Spleen (tissue), 11 donors: ENCODE data around the gene MRPL52. TPM values are rescaled to one million over a fixed set of nuclear protein-coding genes. Genes with fewer than 3 reads are reported as not detected.
A peak's percentile ranks its signal among the peaks of the same experiment; 100 is the strongest.

Experiments
- DNase-seq: peaks from one replicate; pipeline ENCODE4 v3.0.0-alpha.2; 2020
- H3K27ac ChIP-seq, 8 donors: fragments of 200-600 bp; sonication (generic) in 7 of 8; 1 replicate in 4 of 8; 2 replicates in 4 of 8; pipeline versions ENCODE4 v1.5.0 to v1.8.0; 2016 to 2021; ENCODE audit warnings: inconsistent platforms in 4 of 8, mild to moderate bottlenecking in 4 of 8, moderate library complexity in 1 of 8
- H3K27me3 ChIP-seq, 7 donors: fragments of 200-600 bp; sonication (generic) in 6 of 7; replicated peaks in 1 of 7; 1 replicate in 4 of 7; 2 replicates in 3 of 7; pipeline versions ENCODE4 v1.5.0 to v1.8.0; 2016 to 2021; ENCODE audit warnings: inconsistent platforms in 3 of 7, mild to moderate bottlenecking in 1 of 7
- H3K36me3 ChIP-seq, 6 donors: fragments of 200-600 bp; sonication (generic) in 5 of 6; 1 replicate in 4 of 6; 2 replicates in 2 of 6; pipeline versions ENCODE4 v1.5.0 to v1.8.0; 2016 to 2021; ENCODE audit warnings: inconsistent platforms in 2 of 6
- H3K4me1 ChIP-seq, 6 donors: fragments of 200-600 bp; sonication (generic) in 5 of 6; 1 replicate in 3 of 6; 2 replicates in 3 of 6; pipeline versions ENCODE4 v1.5.0 to v1.8.0; 2016 to 2021; ENCODE audit warnings: inconsistent platforms in 3 of 6
- H3K4me3 ChIP-seq, 8 donors: fragments of 200-600 bp; sonication (generic) in 7 of 8; 1 replicate in 4 of 8; 2 replicates in 4 of 8; pipeline versions ENCODE4 v1.5.0 to v1.8.0; 2016 to 2021; ENCODE audit warnings: inconsistent platforms in 4 of 8, mild to moderate bottlenecking in 4 of 8, moderate library complexity in 2 of 8
- H3K9me3 ChIP-seq, 8 donors: fragments of 200-600 bp; sonication (generic) in 7 of 8; 1 replicate in 4 of 8; 2 replicates in 4 of 8; pipeline versions ENCODE4 v1.5.0 to v1.8.0; 2016 to 2021; ENCODE audit warnings: inconsistent platforms in 4 of 8
- POLR2A ChIP-seq, 3 donors: fragments of 450-650 bp; IDR thresholded peaks; one replicate each; pipeline ENCODE4 v1.5.1; 2017; ENCODE audit warnings: antibody characterized with exemption in 3 of 3, mild to moderate bottlenecking in 1 of 3
- POLR2AphosphoS5 ChIP-seq, 3 donors: sonication (generic); formaldehyde crosslinking; IDR thresholded peaks; one replicate each; pipeline ENCODE4 v1.5.1; 2017; ENCODE audit warnings: antibody characterized with exemption in 3 of 3
- WGBS, 5 donors: extraction: QIAGEN DNeasy Blood & Tissue Kit in 3 of 5; methylation state at CpG; one replicate each; pipeline versions ENCODE4 v1.1.5 to v1.1.7; 2013 to 2018; 5-methylcytosine and 5-hydroxymethylcytosine counted together
- intact Hi-C: fragments of 100-400 bp; cut with DNase I; formaldehyde crosslinking; loops from one replicate; pipeline ENCODE4 v1.15.0; 2023; ENCODE audit warnings: low total_unique reads
- polyA plus RNA-seq, 3 donors: library from polyadenylated mRNA; stranded (reverse); fragments of 200-250 nt; gene quantifications; one replicate each; pipeline ENCODE4 v1.2.1, GENCODE V29; 2013
- total RNA-seq, 7 donors: library from RNA; depleted of rRNA in 3 of 7; stranded (reverse); fragments of >200 nt in 3 of 7; fragmentation: NEBNext Ultra II Directional in 4 of 7; extraction: Animal tissue kit (Norgen Biotek cat#: 25700) in 4 of 7; gene quantifications; one replicate each; pipeline versions ENCODE4 v1.1.0 to v1.2.1, GENCODE V29; 2016 to 2021
- TF ChIP-seq, protein P1 (sequence below), 11 experiments: fragments of 200-600 bp in 7 of 11; fragments of 450-650 bp in 4 of 11; sonication (generic) in 4 of 11; IDR thresholded peaks in 8 of 11; conservative IDR thresholded peaks in 3 of 11; 1 replicate in 7 of 11; 2 replicates in 4 of 11; pipeline versions ENCODE4 v1.4.0 to v1.8.0; 2016 to 2021; ENCODE audit warnings: antibody characterized with exemption in 11 of 11, inconsistent platforms in 4 of 11, mild to moderate bottlenecking in 1 of 11
- donor health status: healthy with polysubstance abuse.
- donor health status: DM: no; HTN: no; CAD: no; lungs with moderate emphysema.
- donor health status: DM: no; HTN: no; CAD: no.
- donor health status: Bipolar disorder and iron deficiency.
- donor health status: healthy.
- donor health status: DM: no; HTN: no; CAD: no.
- donor health status: DM: yes; HTN: yes; CAD: no.

MRPL52 gene
- total and polyA plus RNA-seq, 10 donors, result 55.2 to 138 (median 87.0) TPM

DNA sequence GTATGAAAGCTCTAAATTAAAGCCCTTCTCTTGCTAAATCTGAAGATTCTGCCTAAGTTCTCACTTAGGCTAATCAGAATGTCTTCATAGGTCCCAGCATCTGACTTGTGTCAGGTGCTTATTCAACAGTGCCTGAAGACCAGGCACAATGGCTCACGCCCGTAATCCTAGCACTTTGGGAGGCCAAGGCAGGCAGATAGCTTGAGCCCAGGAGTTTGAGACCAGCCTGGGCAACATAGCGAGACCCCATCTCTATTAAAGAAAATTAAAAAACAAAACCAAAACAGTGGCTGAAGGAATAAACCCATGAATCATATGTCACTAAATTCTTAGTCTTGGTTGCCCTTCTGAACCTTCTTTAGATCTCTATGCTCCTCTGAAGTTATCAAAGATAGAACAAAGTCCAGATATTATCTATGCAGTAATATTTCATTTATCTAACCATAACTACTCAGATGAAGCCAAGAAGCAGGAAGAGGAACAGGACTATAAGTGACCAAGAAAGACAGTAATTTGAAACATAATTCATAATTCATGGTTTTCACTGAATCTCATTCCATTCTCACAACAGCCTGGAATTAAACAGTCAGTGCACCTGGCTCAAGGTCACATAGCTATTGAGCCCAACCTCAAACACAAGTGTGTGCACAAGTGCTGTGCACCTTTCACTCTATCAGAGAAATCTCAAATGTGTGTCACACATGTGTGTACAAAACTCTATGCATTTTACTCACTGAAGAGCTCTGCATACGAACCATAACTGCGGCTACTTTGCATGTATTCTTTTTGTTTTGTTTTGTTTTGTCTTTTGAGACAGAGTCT is 21.1 kb upstream of the MRPL52 start:
- Histone ChIP-seq H3K9me3 (no peaks in the 10 kb centered on the region), H3K36me3 (peaks cover 0 to 42% (median 0%) of the 10 kb centered on the region in 6 donors), H3K4me1 (peaks cover 7 to 96% (median 63%) of the 10 kb centered on the region in 6 donors), H3K4me3 (no peak overlapping the region), H3K27me3 (no peaks in the 10 kb centered on the region), H3K27ac (peak overlapping the region in 4 of 8 donors; percentile 2 to 54 (median 18))
- TF ChIP-seq POLR2A (IDR thresholded peaks at IDR 0.05) (no peak), POLR2AphosphoS5 (IDR thresholded peaks at IDR 0.05) (no peak)
- TF ChIP-seq, protein P1, sequence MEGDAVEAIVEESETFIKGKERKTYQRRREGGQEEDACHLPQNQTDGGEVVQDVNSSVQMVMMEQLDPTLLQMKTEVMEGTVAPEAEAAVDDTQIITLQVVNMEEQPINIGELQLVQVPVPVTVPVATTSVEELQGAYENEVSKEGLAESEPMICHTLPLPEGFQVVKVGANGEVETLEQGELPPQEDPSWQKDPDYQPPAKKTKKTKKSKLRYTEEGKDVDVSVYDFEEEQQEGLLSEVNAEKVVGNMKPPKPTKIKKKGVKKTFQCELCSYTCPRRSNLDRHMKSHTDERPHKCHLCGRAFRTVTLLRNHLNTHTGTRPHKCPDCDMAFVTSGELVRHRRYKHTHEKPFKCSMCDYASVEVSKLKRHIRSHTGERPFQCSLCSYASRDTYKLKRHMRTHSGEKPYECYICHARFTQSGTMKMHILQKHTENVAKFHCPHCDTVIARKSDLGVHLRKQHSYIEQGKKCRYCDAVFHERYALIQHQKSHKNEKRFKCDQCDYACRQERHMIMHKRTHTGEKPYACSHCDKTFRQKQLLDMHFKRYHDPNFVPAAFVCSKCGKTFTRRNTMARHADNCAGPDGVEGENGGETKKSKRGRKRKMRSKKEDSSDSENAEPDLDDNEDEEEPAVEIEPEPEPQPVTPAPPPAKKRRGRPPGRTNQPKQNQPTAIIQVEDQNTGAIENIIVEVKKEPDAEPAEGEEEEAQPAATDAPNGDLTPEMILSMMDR (IDR thresholded peaks at IDR 0.05 in 8 of 11, conservative IDR thresholded peaks at IDR 0.05 in 3 of 11), result no peak
- DNase-seq, result no peak
- WGBS, 5 donors, result 79 to 91% (median 91%) methylated on average over 5 of the region's 5 CpGs
- intact Hi-C loops, result no loop called here

DNA sequence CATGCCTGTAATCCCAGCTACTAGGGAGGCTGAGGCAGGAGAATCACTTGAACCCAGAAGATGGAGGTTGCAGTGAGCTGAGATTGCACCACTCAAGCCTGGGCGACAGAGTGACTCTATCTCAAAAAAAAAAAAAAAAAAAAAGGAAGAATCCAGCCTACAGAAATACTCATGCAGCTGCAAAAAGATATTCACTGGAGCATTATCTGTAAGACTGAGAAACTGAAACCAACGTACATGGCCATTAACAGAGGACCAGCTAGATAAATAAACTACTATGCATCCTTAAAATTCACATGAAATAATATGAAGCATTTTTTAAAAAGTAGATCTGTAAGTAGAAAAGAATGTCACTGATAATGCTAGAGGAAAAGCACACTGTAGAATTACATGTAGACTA is 18.0 kb upstream of the MRPL52 start:
- peak overlapping the region in 5 of 8 donors; percentile 4 to 64 (median 19) for H3K4me3 ChIP-seq
- TF ChIP-seq, protein P1 (IDR thresholded peaks at IDR 0.05 in 8 of 11, conservative IDR thresholded peaks at IDR 0.05 in 3 of 11), result no peak
- TF ChIP-seq POLR2A (IDR thresholded peaks at IDR 0.05) (no peak), POLR2AphosphoS5 (IDR thresholded peaks at IDR 0.05) (no peak)
- DNase-seq, result no peak
- 24 to 46% (median 35%) methylated on average over 2 of the region's 2 CpGs for WGBS, 5 donors
- peaks cover 13 to 98% (median 72%) of the 10 kb centered on the region in 6 donors for H3K4me1 ChIP-seq
- H3K9me3 ChIP-seq, result no peaks in the 10 kb centered on the region
- peaks cover 0 to 37% (median 0%) of the 10 kb centered on the region in 6 donors for H3K36me3 ChIP-seq
- H3K27ac ChIP-seq, result peak overlapping the region in 7 of 8 donors; percentile 41 to 92 (median 69)
- intact Hi-C loops, result no loop called here
- H3K27me3 ChIP-seq, result no peaks in the 10 kb centered on the region

DNA sequence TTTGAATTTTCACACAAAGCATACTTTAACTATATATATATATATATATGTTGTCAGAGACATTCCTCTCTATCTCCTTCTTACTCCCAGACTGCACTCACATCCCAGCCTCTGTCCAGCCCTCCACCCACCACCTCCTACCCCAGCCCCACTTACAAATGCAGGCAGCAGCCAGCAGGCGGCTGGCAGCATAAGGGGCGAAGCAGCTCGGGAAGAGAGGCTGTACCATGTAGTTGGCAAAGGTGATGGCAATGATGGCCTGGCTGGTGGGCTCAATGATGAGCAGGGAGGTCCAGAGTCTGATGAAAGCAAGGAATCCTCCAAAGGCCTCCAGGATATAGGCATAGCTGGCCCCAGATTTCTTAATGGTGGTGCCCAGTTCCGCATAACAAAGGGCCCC is 16.9 kb upstream of the MRPL52 start:
- intact Hi-C loops, result no loop called here
- Histone ChIP-seq H3K4me3 (peak overlapping the region in 5 of 8 donors; percentile 1 to 64 (median 20)), H3K27ac (peak overlapping the region in 5 of 8 donors; percentile 68 to 92 (median 69)), H3K36me3 (peaks cover 0 to 30% (median 0%) of the 10 kb centered on the region in 6 donors), H3K27me3 (no peaks in the 10 kb centered on the region), H3K4me1 (peaks cover 15 to 99% (median 77%) of the 10 kb centered on the region in 6 donors), H3K9me3 (no peaks in the 10 kb centered on the region)
- DNase-seq, result peak; percentile 78
- TF ChIP-seq POLR2A (IDR thresholded peaks at IDR 0.05) (no peak), POLR2AphosphoS5 (IDR thresholded peaks at IDR 0.05) (no peak)
- TF ChIP-seq, protein P1 (IDR thresholded peaks at IDR 0.05 in 8 of 11, conservative IDR thresholded peaks at IDR 0.05 in 3 of 11), result no peak
- 88 to 94% (median 91%) methylated on average over 4 of the region's 4 CpGs for WGBS, 5 donors

DNA sequence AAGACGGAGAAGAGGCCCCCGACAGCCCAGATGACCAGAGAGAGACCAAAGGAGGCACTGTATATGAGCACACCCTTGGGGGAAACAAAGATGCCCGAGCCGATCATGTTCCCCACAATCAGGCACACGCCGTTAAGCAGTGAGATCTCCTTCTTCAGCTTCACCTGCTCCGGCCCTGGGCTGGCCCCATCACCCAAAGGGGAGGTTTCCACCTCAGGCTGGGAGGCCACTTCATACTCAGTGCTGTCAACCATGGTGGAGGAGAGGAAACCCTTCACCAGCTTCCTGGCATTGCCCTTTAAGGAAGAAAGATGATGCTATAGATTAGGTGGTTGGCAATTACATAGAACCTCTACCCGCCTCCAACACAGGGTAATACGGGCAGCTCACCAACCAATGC is 16.5 kb upstream of the MRPL52 start:
- H3K27me3 ChIP-seq, result no peaks in the 10 kb centered on the region
- WGBS, 5 donors, result 81 to 86% (median 82%) methylated on average over 9 of the region's 9 CpGs
- peak overlapping the region in 5 of 8 donors; percentile 68 to 92 (median 69) for H3K27ac ChIP-seq
- H3K36me3 ChIP-seq, result peaks cover 0 to 26% (median 0%) of the 10 kb centered on the region in 6 donors
- peak overlapping the region in 5 of 8 donors; percentile 1 to 64 (median 20) for H3K4me3 ChIP-seq
- no peaks in the 10 kb centered on the region for H3K9me3 ChIP-seq
- intact Hi-C loops, result no loop called here
- peaks cover 12 to 99% (median 79%) of the 10 kb centered on the region in 6 donors for H3K4me1 ChIP-seq
- DNase-seq, result peak; percentile 71
- TF ChIP-seq POLR2AphosphoS5 (IDR thresholded peaks at IDR 0.05) (no peak), POLR2A (IDR thresholded peaks at IDR 0.05) (no peak)
- TF ChIP-seq, protein P1 (IDR thresholded peaks at IDR 0.05 in 8 of 11, conservative IDR thresholded peaks at IDR 0.05 in 3 of 11), result no peak
